ENCODE data around the gene HOXC6.

DNA sequence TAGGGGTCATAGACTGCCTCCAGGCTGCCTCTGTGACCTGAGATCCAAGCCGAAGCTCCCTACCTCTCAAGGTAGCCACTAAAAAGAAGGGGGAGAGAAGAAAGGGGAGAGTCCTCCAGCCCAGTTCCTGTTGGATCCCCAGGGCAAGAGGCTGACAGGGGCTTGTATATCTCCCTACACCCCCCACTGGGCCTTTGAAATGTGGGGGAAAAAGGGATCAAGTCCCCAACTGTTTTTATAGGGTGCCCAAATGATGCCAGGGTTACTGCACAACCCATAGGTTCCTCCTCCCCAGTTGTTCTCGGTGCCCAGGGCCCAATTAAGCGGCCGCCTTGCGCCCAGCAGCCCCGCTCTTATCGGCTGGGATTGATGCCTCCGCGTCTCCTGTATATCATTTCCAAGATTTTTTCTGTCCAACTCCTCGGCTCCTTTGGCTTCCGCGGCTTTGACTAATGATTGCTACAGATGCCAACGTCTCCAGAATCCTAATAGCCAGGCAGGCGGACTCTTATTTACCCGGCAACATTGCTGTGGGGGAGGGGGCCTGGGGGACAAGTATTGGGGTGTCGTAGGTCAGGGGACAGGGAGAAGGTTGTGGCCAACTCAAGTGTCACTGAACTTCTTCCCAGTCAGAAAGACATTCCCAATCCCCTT is 17.8 kb downstream of the HOXC6 start:
- TF ChIP-seq, protein P1, sequence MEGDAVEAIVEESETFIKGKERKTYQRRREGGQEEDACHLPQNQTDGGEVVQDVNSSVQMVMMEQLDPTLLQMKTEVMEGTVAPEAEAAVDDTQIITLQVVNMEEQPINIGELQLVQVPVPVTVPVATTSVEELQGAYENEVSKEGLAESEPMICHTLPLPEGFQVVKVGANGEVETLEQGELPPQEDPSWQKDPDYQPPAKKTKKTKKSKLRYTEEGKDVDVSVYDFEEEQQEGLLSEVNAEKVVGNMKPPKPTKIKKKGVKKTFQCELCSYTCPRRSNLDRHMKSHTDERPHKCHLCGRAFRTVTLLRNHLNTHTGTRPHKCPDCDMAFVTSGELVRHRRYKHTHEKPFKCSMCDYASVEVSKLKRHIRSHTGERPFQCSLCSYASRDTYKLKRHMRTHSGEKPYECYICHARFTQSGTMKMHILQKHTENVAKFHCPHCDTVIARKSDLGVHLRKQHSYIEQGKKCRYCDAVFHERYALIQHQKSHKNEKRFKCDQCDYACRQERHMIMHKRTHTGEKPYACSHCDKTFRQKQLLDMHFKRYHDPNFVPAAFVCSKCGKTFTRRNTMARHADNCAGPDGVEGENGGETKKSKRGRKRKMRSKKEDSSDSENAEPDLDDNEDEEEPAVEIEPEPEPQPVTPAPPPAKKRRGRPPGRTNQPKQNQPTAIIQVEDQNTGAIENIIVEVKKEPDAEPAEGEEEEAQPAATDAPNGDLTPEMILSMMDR (IDR thresholded peaks at IDR 0.05), result no peak
- TF ChIP-seq POLR2A (IDR thresholded peaks at IDR 0.05), result no peak
